HepG2 (cell line): ENCODE measurements around the gene TCF7L2.

Experiments used
- CEBPZ ChIP-seq: IDR thresholded peaks from 2 replicates; pipeline ENCODE4 v1.6.1; 2012; ENCODE audit warnings: low read length, improper control_type of control experiment
- CTCF ChIP-seq: sonication (generic); formaldehyde crosslinking; IDR thresholded peaks from 2 replicates; pipeline ENCODE4 v1.5.0; 2020; ENCODE audit warnings: mild to moderate bottlenecking, missing genetic modification reagents, moderate library complexity
- EP300 ChIP-seq, 3 experiments: sonication (generic) in 1 of 3; formaldehyde crosslinking in 1 of 3; IDR thresholded peaks; 2 replicates each; pipeline versions ENCODE4 v1.5.1 to v1.6.1; 2011 to 2020; ENCODE audit warnings: low read depth in 2 of 3, low read length in 2 of 3, borderline replicate concordance in 1 of 3, improper control_type of control experiment in 1 of 3, mild to moderate bottlenecking in 1 of 3, missing genetic modification reagents in 1 of 3, moderate library complexity in 1 of 3
- GABPA ChIP-seq, 2 experiments: IDR thresholded peaks; 2 replicates each; pipeline ENCODE4 v1.6.1; 2011 to 2016; ENCODE audit warnings: low read depth in 2 of 2, low read length in 1 of 2, missing biosample characterization in 1 of 2, missing genetic modification characterization in 1 of 2
- HCFC1 ChIP-seq: fragments of 150-350 bp; IDR thresholded peaks from 2 replicates; pipeline ENCODE4 v1.6.1; 2014; ENCODE audit warnings: low read depth, low read length
- KDM5A ChIP-seq: fragments of 200-600 bp; sonication (generic); IDR thresholded peaks from 2 replicates; pipeline ENCODE4 v1.7.0; 2018; ENCODE audit warnings: antibody characterized with exemption, mild to moderate bottlenecking, low read length, borderline replicate concordance
- POLR2A ChIP-seq, 2 experiments: IDR thresholded peaks; 2 replicates each; pipeline ENCODE4 v1.6.1; 2011; ENCODE audit warnings: low read depth in 2 of 2, low read length in 2 of 2, mild to moderate bottlenecking in 1 of 2, moderate library complexity in 1 of 2; ENCODE audit not compliant: insufficient read depth in 1 of 2
- YY1 ChIP-seq: IDR thresholded peaks from 2 replicates; pipeline ENCODE4 v1.6.1; 2011; ENCODE audit warnings: low read length, low read depth, moderate library complexity, mild to moderate bottlenecking; ENCODE audit not compliant: insufficient read depth, insufficient replicate concordance
- ZMYM3 ChIP-seq: sonication (generic); formaldehyde crosslinking; IDR thresholded peaks from 2 replicates; pipeline ENCODE4 v1.5.1; 2020; ENCODE audit warnings: mild to moderate bottlenecking, missing genetic modification reagents
- ZNF512B ChIP-seq: sonication (generic); formaldehyde crosslinking; IDR thresholded peaks from 2 replicates; pipeline ENCODE4 v1.5.1; 2020; ENCODE audit warnings: missing genetic modification reagents, mild to moderate bottlenecking, borderline replicate concordance
- ZNF530 ChIP-seq: sonication (generic); formaldehyde crosslinking; IDR thresholded peaks from 2 replicates; pipeline ENCODE4 v1.5.0; 2020; ENCODE audit warnings: low read depth, mild to moderate bottlenecking, missing genetic modification reagents

GRCh38 chr10:113003052-113003451 lies 53.0 kb downstream of the TCF7L2 start:
- TF ChIP-seq KDM5A (no peak), POLR2A (IDR thresholded peaks at IDR 0.05; ENCODE audit: insufficient read depth in 1 of 2, low read depth in 2 of 2, low read length in 2 of 2) (no peak), CTCF (no peak), HCFC1 (no peak), YY1 (no peak), ZMYM3 (CRISPR knock-in tag) (no peak), EP300 (IDR thresholded peaks at IDR 0.05; ENCODE audit: low read depth in 2 of 2, low read length in 2 of 2) (no peak), EP300 (CRISPR knock-in tag; IDR thresholded peaks at IDR 0.05; ENCODE audit: borderline replicate concordance) (no peak), GABPA (IDR thresholded peaks at IDR 0.05; ENCODE audit: low read depth, low read length) (no peak), GABPA (CRISPR knock-in tag; IDR thresholded peaks at IDR 0.05; ENCODE audit: low read depth) (no peak), ZNF530 (no peak), CEBPZ (no peak), ZNF512B (CRISPR knock-in tag) (no peak)
